DMS114 treated with DMSO at 0.1 percent for 48 hours (cell line): ENCODE results near the gene RNASEL.
"Not testable (repeated sequence)": the region's sequence is repeated elsewhere in the genome, so short reads cannot be mapped to it uniquely, and the experiment has no call there.

ENCODE experiments used
- DNase-seq: peaks from one replicate; lab custom pipeline; 2025; ENCODE audit not compliant: unreplicated experiment; lab: John Stamatoyannopoulos, UW

Gene RNASEL, protein sequence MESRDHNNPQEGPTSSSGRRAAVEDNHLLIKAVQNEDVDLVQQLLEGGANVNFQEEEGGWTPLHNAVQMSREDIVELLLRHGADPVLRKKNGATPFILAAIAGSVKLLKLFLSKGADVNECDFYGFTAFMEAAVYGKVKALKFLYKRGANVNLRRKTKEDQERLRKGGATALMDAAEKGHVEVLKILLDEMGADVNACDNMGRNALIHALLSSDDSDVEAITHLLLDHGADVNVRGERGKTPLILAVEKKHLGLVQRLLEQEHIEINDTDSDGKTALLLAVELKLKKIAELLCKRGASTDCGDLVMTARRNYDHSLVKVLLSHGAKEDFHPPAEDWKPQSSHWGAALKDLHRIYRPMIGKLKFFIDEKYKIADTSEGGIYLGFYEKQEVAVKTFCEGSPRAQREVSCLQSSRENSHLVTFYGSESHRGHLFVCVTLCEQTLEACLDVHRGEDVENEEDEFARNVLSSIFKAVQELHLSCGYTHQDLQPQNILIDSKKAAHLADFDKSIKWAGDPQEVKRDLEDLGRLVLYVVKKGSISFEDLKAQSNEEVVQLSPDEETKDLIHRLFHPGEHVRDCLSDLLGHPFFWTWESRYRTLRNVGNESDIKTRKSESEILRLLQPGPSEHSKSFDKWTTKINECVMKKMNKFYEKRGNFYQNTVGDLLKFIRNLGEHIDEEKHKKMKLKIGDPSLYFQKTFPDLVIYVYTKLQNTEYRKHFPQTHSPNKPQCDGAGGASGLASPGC

DNA sequence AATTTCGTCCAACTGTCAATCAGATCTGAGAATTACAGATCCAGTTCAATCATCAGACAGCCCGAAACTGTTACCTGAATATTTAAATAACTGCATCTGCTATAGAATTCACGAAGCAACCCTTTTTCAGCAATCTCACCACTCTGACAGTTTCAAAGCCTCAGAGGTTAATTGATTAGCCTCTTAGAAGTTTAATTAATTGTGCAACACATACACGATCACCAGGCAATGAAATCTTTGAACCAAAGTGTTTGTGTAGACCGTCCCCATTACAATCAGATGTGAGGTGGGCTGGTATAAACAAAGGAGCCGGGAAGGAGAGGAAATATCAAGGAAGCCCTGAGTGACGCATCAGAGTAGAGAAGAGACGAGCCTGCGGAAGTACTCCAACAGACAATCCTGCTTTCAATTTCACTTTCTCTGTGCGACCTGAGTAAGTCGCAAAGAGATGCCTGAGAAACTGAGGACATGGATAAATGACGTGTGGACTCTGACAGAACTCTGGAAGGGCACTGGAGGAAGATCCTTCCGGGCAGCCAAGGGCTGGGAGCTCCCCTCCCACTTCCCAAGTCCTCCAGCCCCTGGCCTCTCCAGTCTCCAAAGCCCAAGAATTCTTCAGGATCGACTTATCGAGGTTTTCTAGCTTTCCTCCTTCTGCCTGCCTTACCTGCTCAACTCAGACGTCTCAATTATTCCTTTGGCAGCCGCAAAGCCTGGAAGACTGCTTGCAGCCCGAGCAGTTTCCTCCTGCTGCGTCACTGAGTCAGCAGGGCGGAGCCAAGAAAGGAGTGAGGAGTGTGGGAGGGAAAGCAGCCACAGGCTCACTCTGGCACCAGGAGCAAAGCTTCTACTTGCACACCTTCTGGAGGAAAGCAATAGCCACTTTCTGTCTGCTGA, at the start of gene RNASEL:
Gene RNASEL (minus strand): TSS at position 757 of the 897 bp plus-strand sequence. CDS start 2,450 bp downstream, outside the sequence.
- peak; percentile 57 for DNase-seq

DNA sequence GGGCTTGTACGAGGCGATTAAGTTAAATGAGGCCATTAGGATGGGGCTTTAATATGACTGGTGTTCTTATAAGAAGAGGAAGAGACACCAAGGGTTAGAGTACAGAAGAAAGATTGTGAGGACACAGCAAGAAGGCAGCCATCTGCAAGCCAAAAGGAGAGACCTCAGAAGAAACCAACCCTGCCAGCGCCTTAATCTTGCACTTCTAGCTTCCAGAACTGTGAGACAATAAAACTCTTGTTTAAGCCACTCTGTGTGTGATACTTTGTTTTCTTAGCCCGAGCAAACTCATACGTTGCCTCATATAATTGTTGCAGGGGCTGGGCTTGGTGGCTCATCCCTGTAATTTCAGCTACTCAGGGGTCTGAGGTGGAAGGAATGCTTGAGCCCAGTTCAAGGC, 48.7 kb upstream of the RNASEL start:
- no peak for DNase-seq

DNA sequence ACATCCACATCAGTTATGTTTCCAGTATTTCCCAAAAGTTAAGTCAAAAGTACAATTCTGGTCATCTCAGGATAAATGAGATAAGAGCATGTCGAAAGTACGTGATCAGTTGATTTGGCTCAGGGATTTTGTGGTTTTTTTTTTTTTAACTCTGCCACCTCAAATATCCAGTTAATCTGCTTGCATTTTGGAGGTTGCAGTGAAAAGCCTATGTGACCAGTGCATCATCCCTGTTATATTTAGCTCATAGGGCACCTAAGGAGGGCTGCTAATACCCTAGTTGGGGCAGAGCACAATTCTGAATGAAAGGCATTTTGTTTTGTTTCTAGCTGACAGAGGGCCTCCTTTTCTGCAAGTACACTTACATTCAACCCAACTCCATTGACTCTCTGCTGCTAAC, 46.8 kb upstream of the RNASEL start:
- no peak for DNase-seq

DNA sequence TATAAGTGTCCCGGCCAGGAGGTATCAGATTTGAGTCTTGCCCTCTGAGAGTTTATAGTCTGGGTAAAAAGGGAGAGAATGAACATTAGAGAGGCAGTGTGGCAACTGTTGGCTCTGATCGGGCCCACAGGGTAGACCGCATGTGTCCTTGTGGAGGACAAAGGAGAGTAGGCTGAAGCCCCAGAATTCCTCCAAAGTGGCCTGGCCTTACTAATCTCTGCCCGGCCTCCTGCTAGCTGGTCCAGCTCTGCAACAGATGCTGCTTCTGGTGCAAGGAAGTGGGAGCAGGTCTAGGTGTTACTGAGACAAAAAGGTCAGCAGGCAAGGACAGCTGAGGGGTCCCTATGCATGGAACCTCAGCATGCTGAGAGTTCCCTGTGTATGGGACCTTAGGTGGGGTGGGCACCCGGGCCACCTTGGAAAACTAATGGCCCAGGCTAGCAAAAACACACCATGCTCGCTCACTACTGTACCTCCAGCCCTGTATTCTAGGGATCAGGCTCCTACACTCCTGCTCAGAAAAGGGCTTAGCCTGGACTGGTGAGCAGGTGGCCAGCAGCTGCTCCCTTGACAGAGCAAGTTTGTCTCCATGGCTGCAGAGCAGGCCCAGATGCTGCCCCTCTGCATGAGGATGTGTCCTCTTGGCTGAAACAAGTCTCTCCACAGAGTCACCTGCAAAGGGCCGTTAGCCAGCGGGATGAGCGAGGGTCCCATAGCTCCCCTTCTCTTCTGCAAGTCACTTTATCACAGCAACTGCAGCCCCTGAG, 45.4 kb upstream of the RNASEL start:
- no peak for DNase-seq

DNA sequence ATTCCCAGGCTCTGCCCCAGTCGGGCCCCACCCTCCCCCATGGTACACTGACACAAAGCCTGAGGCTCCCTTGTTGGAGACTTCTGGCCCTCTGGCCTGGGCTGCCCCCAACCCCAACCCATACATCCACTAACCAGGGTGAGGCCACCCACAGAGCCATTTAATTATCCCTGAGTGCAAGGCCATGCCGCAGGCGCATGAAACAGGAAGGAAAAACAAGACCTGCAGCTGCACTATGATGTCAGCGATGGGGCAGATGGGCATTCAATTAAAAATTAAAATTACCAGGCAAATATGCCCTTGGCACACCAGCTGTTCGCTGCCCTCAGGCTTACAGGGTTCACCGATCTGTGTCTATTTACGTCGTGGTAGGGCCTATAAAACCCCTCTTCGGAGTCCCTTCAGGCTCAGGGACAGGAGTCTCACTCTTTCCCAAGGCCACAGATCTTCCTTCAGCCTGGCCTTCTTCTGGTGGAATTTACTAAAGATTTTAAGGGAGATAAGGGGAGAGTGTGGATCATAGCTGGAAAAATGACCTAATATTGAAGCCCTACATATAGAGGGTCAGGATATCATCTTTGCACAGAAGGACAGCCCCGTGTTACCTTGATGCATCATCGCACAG, 44.7 kb upstream of the RNASEL start:
- no peak for DNase-seq

DNA sequence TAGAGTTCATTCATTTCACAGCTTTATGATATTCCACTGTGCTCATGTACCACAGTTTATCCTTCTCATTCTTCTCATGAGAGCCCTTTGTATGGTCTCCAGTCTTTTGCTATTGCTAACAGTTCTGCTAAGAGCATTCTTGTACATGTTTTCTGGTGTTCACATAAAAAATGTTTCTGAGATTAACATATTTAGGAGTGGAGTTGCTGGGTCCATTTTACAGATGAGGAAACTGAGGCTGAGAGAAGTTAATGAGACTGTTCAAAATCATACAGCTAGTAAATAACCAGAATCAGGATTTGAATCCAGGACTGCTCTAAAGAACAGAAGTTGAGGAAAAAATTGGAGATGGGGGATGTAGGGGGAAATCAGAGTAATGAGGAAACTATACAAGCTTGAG, 44.0 kb upstream of the RNASEL start:
- no peak for DNase-seq

DNA sequence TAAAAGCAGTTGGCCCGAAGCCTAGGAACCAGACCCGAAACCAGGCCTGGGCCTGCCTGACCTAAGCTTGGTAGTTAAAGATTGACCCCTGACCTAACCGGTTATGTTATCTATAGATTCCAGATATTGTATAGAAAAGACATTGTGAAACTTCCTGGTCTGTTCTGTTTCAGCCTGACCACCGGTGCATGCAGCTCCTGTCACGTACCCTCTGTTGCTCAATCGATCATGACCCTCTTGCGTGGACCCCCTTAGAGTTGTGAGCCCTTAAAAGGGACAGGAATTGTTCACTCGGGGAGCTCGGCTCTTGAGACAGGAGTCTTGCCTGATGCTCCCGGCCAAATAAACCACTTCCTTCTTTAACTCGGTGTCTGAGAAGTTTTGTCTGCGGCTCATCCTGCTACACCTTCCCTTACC, 43.4 kb upstream of the RNASEL start:
- DNase-seq, result not testable (repeated sequence)

DNA sequence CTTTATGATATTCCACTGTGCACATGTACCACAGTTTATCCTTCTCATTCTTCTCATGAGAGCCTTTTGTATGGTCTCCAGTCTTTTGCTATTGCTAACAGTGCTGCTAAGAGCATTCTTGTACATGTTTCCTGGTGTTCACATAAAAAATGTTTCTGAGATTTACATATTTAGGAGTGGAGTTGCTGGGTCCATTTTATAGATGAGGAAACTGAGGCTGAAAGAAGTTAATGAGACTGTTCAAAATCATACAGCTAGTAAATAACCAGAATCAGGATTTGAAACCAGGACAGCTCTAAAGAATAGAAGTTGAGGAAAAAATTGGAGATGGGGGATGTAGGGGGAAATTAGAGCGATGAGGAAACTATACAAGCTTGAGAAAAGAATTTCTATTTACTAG, 42.9 kb upstream of the RNASEL start:
- no peak for DNase-seq

DNA sequence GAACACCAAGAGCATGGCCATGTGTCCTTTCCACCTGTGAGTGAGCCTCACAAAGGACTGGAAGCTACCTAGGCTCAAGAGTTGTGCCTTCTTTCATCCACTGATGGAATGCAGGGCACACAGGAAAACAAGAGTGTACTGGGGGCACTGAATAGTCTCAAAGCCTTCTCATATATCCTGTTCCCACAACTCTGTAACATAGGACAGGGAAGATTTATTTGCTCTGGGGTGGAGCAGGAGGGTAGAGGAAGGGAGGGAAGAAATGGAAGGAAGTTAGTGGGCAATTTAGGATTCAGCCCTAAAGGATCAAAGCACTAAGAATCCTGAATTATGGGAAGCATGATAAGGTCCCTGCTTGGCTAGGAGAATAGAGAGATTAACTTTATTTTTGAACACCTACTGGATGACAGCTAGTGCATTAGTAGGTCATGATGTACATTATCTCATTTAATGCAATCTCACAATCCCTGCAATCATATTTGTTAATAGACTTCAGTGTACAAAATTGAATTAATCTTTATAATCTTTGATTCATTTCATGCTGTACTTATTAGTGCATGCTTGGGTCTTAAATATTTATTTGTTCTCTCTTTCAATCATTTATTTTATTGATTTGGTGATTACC, 42.1 kb upstream of the RNASEL start:
- no peak for DNase-seq

DNA sequence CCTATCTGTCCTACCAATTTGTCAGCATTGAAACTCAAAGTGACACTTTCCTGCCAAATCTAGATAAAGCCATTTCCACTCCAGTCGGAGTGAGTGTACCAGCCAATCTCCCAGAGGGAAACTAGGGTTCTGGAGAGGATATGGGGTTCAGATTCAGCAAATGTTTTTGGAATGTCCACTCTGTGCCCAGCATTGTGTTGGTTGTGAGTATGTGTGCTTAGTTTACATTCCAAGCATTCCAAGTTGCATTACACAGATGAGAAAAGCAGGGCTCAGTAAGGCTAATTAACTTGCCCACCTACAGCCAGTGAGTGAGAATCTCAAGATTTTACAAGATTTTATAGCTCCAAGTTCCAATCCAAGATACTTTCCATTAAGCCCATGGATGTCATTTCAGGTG, 41.5 kb upstream of the RNASEL start:
- no peak for DNase-seq

DNA sequence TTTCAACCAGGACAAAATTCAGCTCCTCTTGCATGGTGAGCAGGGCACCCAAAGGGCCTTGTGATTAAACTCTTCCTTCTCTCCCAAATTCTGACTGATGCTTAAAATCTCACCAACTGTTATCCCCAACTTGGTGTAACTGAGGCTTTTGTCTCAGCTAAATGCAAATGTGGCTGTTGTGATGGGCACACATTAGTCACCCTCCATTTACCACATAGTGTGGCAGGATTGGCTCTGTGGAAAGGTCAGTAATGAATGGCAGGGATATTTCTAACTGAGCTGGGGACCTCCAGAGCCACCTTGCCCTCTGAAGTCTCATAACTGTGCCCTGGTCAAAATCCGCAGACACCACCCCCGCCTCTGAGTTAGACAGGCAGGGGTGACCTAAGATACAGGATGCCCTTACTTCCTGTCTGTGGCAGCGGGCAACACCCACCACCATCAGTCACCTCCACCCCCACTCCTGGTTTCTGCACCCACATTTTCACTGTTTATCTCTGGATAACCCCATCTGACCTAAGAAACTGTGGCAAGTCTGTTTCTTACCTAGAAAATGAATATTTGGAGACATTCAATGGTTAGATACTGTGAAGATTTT, 40.5 kb upstream of the RNASEL start:
- DNase-seq, result no peak

DNA sequence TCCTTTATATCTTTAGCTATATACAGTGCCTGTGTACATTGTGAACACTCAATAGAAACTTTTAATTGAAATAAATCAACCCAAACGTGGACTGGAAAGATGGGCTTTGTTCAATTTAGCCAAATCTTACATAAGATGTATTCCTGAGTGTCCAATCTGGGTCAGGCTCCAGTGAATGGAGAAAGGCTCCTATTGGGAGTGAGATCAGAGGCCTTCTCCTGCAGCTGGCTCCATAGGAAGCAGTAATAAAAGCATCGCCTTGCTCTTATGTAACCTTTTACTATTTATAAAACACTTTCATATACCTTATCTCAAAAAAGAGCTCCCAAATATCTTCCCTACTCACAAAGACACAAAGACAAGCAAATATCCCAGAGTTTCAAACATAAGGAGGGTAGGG, 40.0 kb upstream of the RNASEL start:
- no peak for DNase-seq

DNA sequence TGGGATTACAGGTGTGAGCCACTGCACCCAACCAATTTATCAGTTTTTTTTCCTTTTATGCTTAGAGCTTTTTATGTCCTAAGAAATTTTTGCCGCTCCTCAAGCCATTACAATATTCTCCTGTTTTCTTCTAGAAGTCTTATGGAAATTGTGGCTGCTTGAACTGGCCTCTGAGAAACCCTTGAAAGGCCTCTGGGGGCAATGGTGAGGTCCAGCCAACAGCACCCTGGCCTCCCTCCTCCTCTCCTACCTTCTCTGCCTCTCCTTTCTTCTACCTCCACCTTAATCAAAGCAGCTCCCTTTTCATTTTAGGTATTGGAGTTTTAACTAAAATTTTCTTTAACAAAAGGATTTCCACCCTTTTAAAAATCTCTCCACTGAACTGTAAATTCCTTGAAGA, 39.6 kb upstream of the RNASEL start:
- no peak for DNase-seq

DNA sequence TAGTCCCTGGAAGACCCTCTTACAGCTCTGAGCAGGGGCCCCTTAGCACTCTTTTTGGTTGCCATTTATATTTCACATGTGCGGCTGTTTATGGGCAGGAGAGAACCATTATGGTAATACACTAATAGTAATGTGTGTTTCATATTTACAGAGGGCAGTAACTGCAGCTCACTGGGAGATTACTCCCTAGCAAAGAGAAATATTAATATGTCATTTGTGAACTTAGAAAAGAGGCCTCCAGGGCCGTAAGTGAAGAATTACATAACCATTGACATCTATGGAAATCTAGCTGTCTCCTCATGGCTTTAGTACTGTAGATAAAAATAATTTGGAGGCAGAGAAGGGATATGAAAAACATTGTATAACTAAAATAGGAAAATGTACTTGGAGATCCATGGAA, 38.6 kb upstream of the RNASEL start:
- no peak for DNase-seq

DNA sequence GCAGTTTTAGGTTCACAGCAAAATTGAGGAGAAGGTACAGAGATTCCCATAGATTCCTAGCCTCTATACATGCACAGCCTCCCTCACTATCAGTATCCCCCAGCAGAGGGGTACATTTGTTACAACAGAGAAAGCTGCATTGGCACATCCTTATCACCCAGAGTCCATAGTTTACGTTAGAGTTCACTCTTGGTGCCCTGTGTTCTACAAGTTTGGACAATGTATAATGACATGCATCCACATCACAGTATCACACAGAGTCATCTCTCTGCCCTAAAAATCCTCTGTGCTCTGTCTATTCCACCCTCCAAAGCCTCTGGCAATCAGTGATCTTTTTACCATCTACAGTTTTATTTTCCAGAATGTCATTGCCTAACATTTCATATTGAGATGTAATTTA, 37.5 kb upstream of the RNASEL start:
- no peak for DNase-seq

DNA sequence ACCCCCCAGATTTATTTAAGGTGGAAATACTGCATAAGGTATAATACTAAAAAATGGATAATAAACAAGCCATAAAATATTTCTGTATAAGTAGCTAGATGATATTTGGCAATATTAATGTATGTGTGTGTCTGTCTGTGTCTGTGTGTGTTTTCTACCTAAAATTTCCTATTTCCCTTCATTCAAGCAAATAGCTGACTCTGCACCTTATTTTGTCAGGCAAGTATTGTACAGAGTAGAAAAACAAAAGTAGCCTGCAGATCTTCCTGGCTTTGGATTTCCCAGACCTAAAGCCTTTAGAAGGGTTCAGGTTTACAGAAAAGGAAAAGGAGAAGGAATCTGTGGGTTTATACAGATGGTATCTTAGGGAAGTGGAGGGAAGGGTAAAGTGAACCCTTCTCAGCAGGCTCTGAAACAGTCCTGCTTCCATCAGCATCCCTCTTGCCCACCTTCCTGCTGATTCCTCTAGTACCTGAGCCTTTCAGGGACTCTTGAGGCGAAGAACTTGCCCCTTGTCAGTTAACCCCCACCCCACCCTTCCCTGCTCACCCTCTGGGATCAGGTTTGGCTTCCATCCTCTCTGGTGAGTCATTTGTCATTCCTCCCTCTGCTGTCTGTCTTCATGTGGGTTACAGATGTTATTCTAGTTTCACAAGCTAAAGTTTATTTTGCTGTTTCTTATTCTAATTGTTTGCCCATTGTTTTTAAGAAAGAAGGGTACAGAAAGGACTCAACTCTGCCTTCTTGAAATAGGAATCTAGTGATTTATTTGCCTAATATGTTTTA, 36.9 kb upstream of the RNASEL start:
- DNase-seq, result no peak

DNA sequence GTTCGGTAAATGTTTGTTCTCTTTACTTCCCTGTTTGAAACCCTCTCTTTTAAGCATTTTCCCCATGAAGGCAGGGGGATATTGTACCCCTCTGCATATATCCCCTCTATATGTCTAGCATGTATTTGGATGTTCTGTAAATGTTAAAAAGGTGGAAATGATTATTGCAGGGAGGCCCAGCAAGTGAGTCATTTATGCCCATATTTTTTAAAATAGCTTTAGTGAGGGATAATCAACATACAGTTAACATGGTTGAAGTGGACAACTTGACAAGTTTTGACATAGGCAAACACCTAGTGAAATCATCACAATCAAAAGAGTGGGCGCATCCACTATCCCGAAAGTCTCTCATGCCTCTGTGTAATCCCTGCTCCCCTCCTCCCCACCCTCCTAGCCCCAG, 36.0 kb upstream of the RNASEL start:
- no peak for DNase-seq

DNA sequence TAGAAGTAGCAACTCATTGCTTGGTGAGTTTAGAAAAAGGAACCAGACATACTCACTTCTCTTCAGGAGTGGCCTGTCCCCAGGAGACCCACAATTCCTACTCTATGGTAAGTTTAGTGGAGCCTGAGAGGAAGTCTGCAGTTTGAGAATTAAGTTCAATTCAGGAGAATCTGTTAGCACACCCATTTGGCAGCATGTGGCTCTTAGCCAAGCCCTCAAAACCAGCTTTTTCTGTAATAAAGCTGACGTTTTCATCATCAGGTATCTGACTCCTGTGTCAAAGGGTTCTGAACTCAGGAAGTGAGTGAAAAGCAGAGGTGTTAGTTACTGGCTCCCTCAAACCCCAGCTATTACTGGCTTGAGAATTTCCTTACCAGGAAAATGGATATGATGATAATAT, 35.5 kb upstream of the RNASEL start:
- no peak for DNase-seq
